T follicular helper cell (primary cell): ENCODE data around the gene RNF32.

Experiments used
- DNase-seq: peaks from one replicate; pipeline ENCODE4 v3.0.0-alpha.2; 2020; ENCODE audit warnings: low read depth
- total RNA-seq, 2 experiments: gene quantifications; one replicate each; lab custom pipeline; 2026; lab: John Stamatoyannopoulos, UW

Gene RNF32
- 0.52 to 0.72 reads per million in 2 experiments for total RNA-seq

DNA sequence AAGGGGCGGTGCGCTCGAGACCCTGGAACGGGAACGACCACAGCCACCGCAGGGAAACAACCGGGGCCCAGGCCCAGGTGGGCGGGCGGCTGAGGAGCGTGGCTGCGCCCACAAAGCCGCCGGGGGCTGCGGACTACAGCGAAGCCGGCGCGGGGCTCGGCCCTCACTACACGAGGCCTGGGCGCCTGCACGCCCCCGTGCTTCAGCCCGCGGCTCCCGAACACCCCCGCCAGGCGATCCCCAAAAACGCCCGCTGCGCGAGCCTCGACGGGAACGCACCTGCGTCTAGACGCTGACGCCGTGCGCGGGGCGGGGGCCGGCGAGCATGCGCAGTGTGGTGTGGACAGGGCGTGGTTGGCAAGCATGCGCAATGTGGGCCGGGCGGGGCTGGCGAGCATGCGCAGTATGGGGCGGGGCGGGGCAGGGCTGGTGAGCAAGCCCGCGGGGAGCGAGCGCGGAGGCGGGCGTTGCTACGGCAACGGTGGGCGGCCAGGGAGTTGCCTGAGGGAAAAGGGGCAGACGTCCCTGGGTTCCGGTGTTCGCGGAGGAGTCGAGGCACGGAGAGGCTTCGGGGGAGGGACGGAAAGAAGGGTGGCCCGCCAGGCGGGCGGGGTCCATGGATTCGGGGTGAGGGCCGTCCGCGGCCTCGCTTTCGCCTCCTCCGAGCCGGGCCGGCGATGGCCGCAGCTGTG, at the start of gene RNF32:
TSS of gene RNF32 (plus strand) at position 518 of the 692 bp plus-strand sequence. CDS start 3,104 bp downstream, outside the sequence.
- peak; percentile 91 for DNase-seq

GRCh38 chr7:156592155-156592884, 48.3 kb upstream of the RNF32 start:
- no peak for DNase-seq

DNA sequence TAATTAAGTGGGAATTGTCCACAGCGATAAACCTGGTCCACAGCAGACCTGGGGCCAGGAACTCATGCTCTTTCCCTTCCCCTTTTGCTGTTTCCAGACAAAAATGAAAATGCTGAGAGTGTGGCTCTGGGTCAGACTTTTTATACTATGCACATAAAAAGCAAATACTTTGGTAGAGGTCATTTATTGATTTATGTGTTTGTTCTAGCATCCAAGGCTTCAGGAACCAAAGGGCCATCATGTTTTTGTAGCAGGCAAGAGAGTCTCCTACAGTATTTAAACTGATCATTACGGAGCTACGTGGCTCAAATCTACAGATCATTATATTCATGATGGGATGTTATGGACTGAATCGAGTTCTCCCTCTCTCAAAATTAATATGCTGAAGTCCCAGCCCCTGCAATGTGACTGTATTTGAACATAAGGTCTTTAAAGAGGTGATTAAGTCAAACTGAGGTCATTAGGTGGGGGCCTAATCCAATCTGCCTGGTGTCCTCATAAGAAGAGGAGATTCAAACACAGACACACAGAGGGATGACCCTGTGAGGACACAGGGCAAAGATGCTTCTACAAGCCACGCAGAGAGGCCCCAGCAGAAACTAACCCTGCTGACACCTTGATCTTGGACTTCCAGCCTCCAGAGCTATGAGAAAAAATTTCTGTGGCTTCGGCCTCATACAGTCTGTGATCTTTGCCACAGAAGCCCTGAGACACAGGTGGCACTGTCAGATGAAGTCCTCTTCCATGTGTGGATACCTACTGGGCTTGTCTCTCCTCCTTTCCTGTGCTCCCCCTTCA, 46.1 kb upstream of the RNF32 start:
- DNase-seq: no peak

GRCh38 chr7:156600496-156600895, 40.1 kb upstream of the RNF32 start:
- DNase-seq: no peak

DNA sequence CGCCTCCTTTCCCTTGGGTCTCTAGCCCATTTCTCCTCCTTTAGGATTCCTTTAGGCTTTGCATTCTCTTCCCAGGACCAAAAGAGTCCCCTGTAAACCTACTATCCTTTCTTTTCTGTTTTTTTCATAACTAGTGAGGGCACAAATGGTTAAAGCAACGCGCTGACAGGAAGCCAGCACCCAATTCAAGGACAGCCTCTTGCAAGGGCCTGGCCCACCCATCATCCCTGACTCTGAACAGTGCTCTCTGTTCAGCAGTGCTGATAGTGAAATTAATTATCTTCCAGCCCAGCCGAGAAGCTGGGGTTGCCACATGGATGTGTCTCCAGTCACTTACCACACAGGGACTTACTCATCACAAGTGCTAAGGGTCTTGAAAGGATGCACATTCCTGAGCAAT, 38.3 kb upstream of the RNF32 start:
- no peak for DNase-seq

DNA sequence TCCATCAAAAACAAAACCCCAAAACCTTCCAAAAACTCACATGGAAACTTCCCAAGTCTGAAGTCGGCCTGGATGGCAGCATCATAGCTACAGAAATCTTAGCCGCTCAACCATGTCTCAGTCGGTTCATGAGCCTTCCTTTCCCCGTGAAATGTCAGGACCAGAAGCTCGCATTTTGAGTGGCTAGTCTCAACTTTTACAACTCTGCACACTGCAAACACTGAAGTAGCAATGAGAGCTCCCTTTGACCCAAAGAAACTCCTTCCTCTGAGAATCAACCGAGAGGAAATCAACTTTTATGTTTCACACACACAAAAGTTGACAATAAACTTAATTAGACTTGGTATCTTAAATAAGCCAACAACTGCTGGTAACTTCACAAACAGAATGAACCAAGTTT, 37.6 kb upstream of the RNF32 start:
- DNase-seq: no peak

GRCh38 chr7:156603629-156604028, 36.9 kb upstream of the RNF32 start:
- DNase-seq: no peak

GRCh38 chr7:156604311-156604710, 36.3 kb upstream of the RNF32 start:
- no peak for DNase-seq

DNA sequence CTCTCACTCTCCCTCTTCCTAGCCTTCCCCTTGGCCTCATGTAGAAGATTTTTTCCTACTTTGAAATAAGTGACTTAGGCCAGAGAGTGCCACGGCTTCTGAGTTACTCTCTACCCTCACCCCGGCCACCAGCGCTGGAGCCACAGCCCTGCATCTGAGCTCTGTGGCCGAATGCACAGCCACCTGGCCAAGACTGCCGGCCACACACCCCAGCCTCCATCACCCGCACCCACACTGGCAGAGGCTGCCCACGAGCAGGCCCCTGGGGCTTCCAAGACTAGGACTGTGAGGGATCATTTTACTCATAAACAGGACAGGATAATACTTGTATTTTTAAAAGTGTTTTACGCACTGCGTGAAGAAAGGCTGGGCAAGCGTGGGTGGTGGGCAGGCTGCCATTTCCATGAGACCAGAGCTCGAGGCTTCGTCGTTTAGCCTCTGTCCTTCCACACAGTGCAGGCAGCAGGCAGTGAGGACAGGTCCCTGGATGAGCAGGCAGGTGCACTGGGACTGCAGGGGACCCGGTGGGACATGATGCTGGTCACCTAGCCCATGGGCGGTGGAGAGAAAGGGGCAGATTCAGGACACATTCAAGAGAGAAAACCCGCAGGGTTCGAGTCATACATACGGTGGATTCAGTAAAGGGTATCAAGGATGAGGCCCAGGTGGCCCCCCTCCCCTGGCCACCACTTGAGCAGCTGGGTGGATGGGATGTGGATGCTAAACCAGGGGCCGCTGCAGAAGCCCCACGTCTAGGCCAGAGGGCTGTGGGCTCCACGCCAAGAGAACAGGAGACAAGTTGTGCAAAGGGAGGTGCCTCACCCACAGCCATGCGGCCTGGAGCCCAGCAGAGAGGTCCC, 35.5 kb upstream of the RNF32 start:
- DNase-seq: no peak

- DNase-seq: no peak
Observed at GRCh38 chr7:156606135-156606534, 34.4 kb upstream of the RNF32 start.

DNA sequence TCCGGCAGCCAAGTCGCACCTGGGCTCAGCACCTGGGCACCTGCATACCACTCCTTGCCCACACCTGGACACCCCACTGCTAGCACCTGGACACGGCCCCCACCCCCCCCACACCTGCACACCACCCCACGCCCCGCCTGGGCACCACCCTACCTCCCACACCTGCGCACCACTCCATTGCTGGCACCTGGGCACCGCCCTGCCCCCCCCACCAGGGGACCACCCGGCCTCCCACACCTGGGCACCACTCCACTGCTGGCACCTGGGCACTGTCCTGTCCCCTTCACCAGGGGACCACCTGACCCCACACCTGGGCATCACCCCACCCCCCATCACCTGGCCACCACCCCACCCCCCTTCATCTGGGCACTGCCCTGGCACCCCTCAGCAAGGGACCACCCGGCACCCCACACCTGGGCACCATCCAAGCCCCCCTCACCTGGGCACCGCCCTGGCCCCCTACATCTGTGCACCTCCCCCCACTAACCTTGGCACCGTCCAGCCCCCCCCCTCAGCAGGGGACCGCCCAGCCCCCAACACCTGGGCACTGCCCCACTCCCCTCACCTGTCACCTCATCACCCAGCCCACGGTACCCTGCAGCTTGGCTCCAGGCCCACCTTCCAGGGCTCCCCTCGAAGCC, 33.8 kb upstream of the RNF32 start:
- DNase-seq: no peak

GRCh38 chr7:156607332-156608172, 33.0 kb upstream of the RNF32 start:
- DNase-seq: no peak

GRCh38 chr7:156608173-156608478, 32.4 kb upstream of the RNF32 start:
- DNase-seq: no peak

DNA sequence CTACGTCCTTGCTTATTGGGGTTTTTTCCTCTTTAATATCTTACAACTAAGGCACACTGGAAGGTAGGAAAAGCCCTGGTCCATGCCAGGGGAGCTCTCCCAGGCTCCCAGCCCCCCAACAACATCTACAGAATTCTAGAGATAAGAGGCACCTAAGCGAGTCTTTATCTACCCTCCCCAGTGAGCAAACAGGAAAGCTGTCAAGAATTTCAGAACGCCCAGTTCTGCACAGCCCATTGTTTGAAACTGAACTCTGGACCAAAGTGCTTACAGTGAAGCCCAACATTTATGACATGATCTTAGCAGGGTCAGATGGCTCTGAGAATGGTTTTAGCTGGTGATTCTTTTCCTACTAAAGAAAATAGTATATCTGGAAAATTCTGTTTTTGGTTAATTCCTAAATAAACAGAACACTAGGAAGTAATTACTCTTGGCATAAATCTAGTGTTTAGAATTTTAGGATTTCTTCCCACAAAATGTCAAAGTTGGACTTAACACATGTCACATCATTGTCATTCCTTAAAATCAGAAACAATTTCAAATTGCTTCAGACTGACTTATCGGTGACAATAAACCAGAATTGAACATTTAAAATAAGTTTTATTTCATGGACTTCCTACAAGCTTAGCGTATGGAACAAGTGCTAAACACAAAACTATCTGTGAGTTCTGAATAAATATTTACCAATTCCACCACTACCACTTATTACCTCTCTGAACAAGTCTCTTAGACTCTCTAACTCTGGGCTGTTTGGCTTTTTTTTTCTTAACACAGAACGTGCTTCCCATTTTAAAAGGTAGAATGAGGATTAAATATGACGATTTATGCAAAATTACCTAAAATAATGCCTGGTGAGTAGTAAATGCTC, 31.3 kb upstream of the RNF32 start:
- no peak for DNase-seq

DNA sequence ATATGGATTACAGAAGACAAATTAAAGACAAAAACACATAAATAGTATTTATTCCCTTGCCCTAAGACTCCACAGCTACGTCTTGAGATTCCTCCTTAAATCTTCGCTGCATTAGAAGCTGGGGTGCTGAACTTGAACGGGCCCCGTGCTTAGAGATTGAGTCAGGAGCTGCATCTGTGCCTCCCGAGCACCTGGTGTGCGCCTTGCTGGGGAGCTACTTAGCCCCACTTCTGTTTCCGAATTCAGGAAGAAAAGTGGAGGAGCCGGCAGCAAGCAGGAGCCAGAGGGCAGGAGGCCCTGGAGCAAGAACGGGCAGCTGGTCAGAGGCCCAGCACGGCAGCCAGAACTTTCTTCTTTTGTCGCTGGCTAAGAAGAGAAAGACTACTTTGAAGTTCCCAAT, 30.4 kb upstream of the RNF32 start:
- DNase-seq: no peak

DNA sequence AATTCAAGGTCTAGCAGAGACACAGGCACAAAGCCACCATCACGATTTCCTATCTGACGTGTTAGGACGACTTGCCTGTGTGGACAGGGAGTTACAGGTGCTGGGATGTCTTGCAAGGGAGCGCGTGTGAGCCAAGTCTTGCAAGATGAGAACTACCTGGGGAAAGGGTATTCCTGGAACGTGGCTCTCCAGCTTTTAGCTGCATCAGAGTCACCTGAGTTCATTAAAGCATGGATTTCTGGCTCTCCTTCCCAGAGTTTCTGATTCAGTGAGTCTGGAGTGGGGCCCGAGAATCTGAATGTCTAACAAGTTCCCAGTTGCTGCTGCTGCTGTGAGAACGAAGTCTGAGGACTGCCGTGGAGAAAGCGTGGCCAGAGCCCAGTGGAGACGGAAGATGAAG, 30.0 kb upstream of the RNF32 start:
- no peak for DNase-seq

DNA sequence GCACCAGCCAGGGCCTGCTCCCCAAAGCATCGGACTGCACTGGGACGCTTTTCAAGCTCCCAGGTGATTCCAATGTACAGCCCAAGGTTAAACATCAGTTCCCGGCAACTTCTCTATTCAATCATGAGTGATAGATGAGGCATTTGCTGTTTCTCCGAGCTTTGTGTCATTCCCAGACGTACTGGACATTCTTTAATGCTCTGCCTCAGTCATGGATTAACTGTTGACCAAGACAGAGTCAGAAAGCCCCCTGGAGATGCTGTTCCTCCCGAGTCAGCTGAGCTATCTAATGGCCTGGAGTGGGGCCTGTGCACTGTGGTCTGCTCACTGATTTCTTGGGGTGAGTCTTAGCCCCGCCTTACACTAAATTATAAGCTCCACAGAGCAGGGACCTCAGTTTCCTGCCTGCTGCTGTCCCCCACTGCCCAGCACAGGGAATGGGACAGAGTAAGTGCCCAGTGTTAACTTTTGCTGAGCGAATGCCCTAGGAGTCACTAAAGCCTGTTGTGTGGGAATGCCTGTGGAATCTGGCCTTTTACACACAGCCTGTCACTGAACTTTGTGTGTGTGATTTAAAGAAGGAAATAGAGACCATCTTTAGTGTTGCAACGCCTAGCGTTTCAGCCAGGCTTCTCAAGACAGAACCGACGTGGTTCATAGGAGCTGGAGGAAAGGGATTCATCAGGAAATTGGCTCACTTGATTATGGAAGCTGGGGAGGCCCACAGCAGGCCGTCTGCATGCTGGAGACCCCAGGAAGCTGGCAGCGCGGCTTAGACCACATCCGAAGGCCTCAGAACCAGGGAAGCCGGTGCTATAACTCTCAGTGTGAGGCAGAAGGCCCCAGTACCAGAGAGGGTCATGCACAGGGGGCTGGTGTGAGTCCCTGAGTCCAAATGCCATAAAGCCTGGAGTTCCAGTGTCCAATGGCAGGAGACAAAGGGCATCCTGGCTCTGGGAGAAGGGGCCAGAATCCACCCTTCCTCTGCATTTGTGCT, 29.3 kb upstream of the RNF32 start:
- DNase-seq: no peak

DNA sequence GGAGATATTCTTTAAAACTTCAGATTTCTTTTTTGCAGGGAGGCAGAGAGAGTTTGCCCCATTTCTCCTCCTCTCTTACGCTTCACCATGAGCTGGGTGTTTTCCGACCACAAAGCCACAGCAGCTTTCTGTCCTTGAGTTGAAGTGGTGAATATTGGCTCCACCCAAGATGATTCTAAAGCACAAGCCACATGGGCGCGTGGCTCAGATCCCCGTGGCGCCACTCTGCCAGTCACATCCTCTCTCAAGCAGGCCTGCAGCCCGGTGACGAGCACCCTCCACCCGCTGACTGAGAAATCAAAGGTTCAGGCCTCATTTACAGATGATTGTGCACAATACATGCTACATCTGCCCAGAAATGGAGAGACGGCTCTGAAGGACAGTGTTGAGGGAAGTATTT, 27.6 kb upstream of the RNF32 start:
- DNase-seq: peak; percentile 46
